GM19324 (cell line): ENCODE results near the gene SLC7A10.
A peak's percentile ranks its signal among the peaks of the same experiment; 100 is the strongest.
"Not testable (repeated sequence)": the region's sequence is repeated elsewhere in the genome, so short reads cannot be mapped to it uniquely, and the experiment has no call there.

Experiments used
- ATAC-seq: cut with Tn5 transposase; IDR thresholded peaks from one replicate; pipeline ENCODE4 v1.9.1; 2021; ENCODE audit warnings: mild to moderate bottlenecking, moderate library complexity; ENCODE audit not compliant: unreplicated experiment, low FRiP score

SLC7A10 gene

GRCh38 chr19:33239223-33239975, 13.7 kb upstream of the SLC7A10 start:
- ATAC-seq = no peak

- ATAC-seq = no peak
These were observed 13.0 kb upstream of the SLC7A10 start for GRCh38 chr19:33238481-33239149.

- ATAC-seq = no peak
These were observed 11.2 kb upstream of the SLC7A10 start for GRCh38 chr19:33236696-33237390.

GRCh38 chr19:33235996-33236350, 10.3 kb upstream of the SLC7A10 start:
- no peak for ATAC-seq

GRCh38 chr19:33235269-33235995, 9.8 kb upstream of the SLC7A10 start:
- peak; percentile 58 for ATAC-seq

- ATAC-seq = no peak
These were observed 9.1 kb upstream of the SLC7A10 start for GRCh38 chr19:33234736-33235135.

- ATAC-seq = no peak
These were observed 8.4 kb upstream of the SLC7A10 start for GRCh38 chr19:33234092-33234491.

GRCh38 chr19:33233056-33233873, 7.6 kb upstream of the SLC7A10 start:
- ATAC-seq = no peak

GRCh38 chr19:33232656-33233055, 7.0 kb upstream of the SLC7A10 start:
- ATAC-seq = no peak

- ATAC-seq = no peak
These were observed 5.9 kb upstream of the SLC7A10 start for GRCh38 chr19:33231511-33231910.

GRCh38 chr19:33229962-33230361, 4.3 kb upstream of the SLC7A10 start:
- ATAC-seq = no peak

GRCh38 chr19:33227870-33228599, 2.4 kb upstream of the SLC7A10 start:
- no peak for ATAC-seq

GRCh38 chr19:33227242-33227650, 1.6 kb upstream of the SLC7A10 start:
- no peak for ATAC-seq

- ATAC-seq = no peak
These were observed 1.0 kb upstream of the SLC7A10 start for GRCh38 chr19:33226550-33227241.

- no peak for ATAC-seq
These were observed 774 bp downstream of the SLC7A10 start for GRCh38 chr19:33224694-33225457.

- not testable (repeated sequence) for ATAC-seq
These were observed 3.4 kb downstream of the SLC7A10 start for GRCh38 chr19:33222255-33222654.

- no peak for ATAC-seq
These were observed 4.0 kb downstream of the SLC7A10 start for GRCh38 chr19:33221638-33222037.

- no peak for ATAC-seq
These were observed 4.9 kb downstream of the SLC7A10 start for GRCh38 chr19:33220735-33221134.
